HG02970 (cell line): Measurements from ENCODE around the gene RAD51B.

Experiments used
- ATAC-seq: cut with Tn5 transposase; IDR thresholded peaks from one replicate; pipeline ENCODE4 v1.9.1; 2021; ENCODE audit warnings: mild to moderate bottlenecking, moderate library complexity, moderate number of reproducible peaks; ENCODE audit not compliant: unreplicated experiment, low FRiP score

Gene RAD51B

DNA sequence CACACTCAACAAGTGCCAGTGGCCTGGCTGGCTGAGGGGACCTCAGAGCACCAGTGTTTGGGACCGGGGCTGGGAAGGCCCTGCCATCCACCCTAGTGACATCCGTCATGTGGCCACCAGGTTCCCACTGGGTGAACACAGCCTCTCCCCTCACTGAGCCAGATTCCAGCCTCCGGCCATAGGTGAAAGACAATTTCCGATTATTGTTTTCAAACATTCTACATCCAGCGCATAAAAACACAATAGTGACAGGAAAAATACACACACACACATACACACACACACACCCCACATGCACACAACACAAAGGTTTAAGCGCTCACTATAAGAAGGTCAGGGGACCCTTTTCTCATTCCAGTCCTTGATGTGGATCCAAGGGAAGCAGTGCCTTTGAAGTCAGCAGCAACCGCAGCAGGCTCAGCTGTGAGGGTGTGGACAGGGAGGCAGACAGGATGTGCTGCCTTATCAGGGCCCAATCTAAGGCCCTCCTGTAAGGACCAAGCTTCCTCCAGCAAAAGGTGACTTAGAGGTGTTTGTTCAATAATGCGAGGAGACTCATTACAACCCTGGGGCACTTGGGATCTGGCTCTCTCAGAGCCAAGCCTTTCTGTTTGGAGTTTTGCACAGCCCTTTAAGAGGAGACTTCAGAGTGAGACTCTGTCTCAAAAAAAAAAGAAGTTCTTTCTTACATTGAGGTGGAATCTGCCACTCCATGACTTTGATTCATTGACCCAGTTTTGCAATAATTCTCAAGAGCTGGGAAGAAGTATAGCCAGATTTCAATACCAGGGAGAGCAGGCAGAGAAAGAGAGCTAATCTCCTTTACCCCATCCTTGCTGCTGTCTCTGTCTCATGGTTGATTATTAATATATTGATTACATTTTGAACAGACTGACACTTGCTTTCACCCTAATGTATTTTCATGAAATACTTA is 745.5 kb downstream of the RAD51B start:
- ATAC-seq = no peak

DNA sequence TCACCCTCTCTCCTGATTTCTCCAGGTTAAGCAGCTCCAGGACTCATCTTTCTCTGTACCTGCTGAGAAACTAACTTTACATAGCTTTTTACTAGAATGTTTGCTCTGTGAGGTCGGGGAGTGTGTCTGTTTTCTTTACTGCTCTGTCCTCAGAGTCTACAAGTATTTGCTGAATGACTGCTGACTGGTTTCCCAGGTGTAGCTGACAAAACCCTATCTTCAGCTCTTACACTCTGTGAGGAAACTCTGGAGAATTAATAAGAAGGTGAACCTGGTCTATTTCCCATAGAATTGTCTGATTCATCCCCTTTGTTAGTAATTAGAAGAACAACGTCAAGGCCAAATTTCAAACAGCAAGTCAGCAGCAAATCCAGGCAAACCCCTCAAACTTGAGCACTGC is 746.5 kb downstream of the RAD51B start:
- ATAC-seq = no peak

DNA sequence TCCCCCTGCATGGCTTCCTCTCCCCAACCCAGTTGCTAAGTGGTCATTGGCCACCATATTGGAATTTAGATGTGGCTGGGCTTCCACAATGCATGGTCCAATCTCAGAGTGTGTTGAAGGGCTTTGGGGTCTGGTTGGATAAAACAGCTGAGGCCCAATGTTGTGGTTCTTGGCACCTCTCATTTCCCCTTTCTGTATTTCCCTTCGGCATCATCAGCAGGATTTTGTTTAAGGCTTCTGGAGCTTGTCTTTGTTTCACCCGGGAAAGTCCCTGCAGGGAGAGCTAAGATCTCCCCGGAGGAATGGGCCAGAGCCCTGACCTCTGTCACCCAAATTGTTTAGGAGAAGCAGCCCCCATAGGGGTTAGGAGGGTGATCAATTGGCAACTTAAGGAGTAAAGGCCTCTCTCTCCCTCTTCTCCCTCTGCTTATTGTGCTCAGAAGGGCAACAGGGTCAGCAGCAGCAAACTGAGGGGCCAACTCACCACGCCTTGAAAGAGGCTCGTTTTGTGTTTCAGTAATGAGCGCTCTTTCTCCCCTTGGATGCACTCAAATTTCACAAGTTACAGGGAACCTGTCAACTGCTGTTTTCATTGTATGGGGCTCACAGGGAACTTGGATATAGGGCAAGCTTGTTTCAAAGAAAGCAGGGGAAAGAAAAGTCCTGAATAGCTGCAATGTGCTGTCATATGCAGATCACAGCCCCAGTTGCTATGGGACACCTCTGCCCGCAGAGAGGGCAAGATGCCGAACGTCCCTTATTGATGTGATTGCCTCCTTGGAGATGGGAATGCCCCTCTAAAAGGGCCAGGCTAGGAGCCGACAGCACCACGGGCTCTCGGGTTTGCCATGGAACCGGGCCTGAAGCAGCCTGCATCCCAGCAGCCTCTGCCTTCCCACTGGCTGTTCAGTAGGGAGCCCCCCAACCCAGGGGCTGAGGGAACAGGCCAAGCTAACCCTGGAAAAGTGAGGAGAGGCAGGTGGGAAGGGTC is 749.6 kb downstream of the RAD51B start:
- ATAC-seq = no peak

DNA sequence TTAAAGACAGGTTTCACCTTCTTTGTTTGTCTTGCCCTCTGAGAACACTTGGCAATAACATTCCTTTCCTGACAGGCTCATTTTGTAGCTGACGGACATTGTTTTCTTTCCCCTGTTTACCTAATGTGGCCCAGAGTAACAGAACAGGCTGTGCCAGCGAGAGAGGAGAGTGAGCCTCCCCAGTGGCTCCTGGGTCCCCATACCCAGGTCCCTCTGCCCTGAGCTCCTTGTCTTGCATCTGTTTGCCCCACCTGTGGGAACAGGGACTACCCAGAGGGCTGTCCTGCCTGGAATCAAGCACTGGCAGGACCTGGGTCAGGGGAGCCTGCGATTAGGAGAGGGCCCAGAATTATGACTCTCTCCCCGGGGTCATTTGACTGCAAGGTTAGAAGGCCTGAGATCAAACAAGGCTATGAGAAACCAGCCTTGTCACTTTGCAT is 750.4 kb downstream of the RAD51B start:
- ATAC-seq = no peak

DNA sequence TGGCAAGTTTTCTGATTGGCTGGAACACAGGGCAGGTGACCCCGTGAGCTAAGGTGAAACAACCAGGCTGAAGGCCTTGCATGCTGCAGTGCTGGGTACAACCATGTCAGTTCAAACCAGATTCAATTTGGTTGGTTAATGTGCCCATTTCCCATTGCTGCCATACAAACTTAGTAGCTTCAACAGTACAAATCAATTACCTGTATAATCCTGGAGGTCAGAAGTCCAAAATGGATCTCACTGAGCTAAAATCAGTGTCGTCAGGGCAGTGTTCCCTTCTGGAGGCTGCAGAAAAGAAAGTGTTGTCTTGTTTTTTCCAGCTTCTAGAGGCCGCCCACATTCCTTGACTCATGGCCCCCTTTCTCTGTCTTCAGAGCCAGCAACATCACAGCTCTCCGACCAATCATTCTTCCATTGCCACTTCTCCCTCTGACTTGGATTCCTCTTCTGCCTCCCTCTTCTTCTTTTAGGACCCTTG is 751.6 kb downstream of the RAD51B start:
- no peak for ATAC-seq

DNA sequence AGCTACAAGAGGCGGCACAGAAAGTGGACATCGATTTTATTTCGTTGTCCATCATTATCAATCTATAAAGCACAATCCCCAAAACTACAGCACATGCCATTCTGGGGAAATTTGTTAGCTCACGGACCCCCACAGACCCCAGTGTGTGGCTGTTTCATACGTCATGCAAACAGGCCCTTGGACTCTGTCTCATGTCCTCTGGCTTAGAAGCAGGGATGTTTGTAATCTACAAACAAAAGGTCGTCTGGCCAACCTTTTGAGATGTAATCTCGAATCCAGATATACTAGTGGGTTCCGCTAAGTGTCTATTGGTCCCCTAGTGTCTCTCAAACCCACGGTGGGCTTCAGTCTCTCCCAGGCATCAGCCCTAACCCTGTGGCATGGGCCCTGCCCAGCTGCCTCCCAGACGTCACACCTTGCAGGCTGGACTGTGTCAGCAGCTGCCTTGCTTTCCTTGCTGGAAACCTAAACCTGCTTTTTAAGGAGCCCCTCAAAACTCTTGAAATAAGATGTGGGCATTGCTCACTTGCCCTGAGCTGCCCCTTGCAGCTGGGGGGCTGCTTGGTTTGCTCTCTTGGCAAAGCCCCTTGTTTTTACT is 752.4 kb downstream of the RAD51B start:
- no peak for ATAC-seq

DNA sequence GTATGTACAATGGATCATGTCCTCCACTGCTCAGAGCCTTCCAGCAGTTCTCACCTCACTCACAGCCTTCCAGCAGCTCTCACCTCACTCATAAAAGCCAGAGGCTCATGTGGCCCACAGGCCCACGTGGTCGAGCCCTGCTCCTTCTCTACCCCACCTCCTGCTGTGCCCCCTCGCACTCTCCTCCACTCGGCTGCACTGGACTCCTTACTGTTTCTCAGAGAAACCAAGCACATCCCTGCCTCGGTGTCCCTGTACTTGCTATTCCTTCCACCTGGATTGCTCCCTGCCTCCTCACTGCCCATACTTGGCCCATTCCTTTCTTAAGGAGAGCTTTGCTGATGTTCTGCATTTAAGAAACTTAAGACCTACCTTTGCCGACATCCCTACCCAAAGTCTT is 753.5 kb downstream of the RAD51B start:
- ATAC-seq = no peak

DNA sequence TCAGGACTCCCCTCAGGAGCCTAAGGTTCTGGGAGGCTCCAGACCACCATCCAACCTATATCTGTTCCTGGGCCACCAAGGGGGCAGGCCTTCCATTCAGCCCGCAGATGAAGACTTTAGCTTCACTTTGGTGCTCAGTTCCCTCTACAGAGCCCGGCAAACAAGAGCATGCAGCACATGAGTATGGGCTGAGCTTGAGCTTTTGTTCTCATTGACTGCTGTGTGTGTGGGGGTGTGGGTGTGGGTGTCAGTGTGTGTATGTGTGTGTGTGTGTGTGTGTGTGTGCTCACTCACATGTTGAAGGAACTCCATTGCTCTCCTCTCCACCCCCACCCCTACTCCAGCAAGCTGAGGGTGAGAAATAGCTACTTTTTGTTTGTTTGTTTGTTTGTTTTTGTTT is 754.1 kb downstream of the RAD51B start:
- ATAC-seq = no peak

DNA sequence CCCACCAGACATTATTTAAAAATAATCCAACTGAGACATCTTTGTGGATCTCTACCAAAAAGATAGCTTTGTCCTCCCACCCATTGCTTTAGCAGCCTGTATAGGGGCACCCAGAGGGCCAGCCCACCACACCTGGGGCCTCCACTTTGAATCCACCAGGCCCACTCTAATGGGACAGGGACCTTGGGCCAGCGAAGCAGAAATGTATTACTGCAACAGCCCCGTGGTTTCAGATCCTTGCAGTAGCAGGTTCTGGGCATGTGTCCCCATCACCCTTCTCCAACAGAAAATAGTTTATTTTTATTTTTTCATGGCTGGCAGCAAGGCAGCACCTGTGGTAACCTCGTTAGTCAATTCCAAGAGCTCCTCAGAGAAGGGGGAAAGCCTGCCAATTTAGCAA is 754.9 kb downstream of the RAD51B start:
- no peak for ATAC-seq

DNA sequence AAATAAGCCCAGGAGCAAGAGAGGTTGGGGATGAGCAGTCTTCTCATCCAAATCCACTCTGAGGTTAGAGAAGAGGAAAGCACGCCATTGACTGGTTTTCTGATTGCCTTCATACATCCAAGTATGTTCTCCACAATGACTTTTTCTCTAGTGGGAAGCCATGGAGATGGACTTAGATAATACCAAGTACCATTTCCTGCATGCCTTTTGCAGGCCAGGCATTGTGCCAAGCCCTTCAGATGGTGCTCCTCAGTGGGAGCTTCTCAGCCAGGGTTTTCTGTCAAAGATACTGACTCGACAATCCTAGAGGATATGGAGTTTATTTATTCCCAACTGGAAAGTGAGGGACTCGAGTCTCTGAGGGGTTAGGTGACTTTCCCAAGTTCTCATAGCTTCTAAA is 755.3 kb downstream of the RAD51B start:
- no peak for ATAC-seq

DNA sequence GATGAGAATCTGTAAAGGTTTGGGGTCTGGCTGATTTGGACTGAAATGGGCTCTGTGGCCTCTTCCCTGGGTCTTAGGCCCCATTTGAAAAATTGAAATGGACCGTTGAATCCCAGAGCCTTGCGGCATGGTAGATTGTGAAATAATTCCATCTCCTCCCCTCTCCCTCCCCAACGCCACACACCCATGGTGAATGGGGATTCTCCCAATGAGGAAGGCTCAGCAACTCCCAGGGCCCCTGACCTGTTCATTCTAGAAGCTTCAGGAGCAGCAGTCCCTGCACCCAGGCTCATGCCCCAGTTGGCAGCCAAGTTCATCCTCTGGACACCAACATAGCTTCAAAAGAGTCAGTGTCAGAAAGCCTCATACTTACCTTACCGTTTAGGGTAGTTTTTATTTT is 755.8 kb downstream of the RAD51B start:
- no peak for ATAC-seq

DNA sequence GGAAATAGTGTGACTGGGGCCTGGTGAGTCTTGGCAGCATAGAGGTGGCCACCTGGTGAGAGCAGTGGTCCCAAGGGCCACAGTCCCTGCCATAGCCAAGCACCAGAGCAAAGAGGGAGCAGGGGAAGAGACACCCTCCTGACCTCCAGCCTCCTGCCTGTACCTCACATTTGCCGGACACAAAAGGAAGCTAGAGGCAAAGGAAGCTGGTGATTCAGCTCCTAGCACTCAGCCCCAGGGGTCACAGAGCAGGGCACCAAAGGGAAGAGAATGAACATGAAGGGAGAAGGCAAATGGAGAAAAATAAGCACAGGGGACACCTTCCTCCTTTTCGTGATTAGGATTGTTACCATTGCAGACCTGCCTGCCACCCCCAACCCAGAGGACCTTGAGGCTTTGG is 756.5 kb downstream of the RAD51B start:
- no peak for ATAC-seq

DNA sequence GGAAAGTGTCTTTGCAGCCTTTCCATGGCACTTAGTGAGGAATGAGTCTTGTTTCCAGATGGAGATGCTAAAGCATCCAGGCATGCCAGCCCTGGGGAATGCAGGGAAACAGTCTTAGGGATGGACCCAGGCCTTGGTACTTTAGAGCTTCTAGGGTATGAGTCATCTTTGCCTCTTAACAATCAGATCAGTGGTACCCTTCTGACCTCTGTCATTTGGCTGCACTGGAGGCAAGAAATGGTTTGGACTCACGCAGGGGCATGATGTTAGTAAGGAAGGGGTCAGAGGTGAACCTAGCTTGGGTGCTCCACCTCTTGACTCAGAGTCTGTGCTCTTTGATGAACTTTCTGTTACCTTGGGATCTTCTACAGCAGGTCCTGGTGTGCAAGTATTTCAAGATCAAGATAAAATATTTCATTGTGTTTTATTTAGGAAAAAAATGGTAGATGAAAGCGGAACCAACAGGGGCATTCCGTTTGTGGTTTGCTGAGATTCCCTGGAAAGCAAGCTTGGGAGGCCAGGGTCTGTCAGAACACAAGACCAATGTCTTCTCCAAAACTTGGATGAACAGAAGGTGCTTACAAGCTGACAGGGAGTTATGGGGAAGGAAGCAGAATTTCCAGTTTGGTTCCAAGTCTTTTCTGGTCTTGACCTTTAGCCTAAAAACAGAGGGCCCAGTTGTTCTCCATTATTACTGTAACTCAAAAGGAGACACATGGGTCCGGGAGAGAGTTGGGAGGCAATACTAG is 757.1 kb downstream of the RAD51B start:
- ATAC-seq = no peak

DNA sequence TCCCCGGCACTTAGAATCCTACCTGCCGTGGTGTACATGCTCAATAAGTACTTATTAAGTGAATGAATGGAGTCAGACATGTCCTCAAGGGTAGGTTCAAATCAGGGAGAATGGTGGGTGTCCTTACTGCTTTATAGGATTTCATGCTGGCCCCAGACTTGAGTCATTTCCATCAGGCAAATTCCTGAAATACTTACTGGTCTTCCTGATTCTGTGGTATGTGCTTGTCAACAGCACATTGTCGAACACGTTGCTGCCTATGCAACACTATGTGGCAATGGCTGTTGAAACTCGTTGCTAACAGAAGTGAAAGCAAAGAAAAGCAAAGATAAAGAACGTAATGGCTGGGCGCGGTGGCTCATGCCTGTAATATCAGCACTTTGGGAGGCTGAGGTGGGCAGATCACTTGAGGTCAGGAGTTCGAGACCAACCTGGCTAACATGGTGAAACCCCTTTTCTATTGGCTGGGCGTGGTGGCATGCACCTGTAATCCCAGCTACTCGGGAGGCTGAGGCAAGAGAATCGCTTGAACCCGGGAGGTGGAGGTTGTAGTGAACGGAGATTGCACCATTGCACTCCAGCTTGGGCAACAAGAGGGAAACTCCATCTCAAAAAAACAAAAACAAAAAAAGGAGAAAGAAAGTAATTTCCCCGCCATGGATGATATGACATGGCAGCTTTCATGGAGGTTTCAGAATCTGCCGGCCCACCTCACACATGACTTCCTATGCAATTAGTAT is 758.4 kb downstream of the RAD51B start:
- no peak for ATAC-seq

DNA sequence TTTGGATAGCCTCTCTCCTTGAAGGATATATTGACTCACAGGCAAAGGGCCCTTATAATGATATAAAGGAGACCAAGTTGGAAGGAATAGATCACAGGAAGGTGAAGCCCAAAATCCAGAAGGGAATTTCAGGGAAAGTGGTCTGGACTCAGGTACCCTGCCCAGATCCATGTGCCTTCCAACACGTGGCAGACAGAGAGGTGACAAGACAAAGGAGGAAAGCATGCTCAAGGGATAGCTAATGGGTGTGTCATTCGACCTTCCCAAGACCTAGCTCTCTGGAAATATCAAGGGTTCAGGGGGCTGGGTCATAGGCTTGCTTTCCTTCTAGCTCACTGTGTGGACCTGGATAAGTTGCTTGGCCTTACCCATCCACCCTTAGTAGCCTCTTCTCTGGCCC is 759.0 kb downstream of the RAD51B start:
- no peak for ATAC-seq

DNA sequence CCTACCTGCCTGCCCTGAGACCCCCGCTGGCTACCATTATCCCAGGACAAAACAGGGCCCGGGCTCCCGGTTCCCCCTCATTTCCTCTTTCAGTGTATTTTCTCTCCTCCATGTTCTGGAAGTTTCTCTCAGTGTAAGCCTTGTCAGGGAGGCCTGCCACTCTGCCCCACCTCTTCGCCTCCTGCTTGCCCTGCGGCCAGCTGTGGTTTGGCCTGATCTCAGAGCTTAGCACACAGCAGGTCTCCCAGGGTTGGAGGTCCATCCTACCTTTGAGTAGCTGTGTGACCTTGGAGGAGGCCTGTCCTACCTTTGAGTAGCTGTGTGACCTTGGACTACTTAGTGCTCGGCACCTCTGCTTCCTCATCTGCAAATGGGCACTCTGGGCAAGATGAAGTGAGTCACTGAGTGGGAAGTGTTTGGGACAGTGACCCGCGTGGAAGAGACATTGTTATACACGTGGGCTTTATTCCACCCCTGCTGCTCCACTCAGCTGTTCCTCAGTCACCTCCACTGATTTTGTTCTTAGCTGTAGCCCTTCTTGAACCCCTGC is 760.6 kb downstream of the RAD51B start:
- ATAC-seq = no peak

DNA sequence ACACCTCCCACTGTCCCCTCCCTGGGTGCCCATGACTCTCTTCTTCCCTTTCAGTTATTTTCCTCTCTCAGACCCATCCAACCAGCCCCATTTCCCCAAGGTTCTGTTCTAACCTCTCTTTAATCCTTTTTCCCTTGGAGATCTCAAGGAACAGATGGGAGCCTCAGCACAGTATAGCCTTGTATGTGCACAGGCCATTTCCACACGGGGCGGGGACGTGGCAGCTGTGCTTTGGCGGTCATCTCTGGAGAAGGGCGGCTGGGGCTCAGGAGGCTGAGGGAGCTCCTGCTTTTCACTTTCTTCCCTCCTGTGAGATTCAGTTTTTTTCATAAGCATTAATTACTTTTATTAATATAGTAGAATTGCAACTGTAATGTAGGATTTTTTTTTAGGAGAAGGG is 761.1 kb downstream of the RAD51B start:
- no peak for ATAC-seq

DNA sequence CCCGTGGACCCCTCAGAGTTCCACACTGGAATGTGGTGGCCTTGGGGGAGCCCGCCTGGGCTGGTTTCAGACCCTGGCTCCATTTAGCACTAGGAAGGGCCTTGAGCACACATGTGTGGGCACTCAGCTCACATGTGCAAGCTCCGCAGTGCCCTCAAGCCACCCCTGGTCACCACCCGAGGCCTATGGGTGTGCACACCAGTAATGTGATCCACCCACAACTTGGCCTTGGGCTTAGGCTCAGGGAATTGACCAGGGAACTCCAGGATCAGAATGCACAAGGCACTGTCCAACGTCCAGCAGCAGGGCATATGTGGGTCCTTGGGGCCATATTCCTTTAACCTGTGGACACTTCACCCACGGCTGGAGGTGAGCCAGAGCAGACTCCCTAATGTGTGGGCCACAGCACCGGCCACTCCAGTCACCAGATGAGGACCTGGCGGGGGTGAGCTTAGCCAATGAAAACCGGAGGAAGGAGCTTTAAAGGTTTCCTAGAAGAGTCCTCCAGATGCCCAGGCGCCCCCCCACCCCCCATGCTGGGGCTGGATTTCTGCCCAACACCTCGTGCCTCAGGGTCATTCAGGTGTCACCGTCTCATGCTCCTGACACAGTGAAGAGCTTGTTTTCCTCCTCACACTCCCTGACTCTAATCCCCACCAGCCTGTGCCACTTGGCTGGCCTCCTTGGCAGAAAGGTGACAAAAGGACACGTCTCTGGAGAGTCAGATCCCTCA is 764.1 kb downstream of the RAD51B start:
- ATAC-seq = no peak
